Myometrial cell (primary cell): ENCODE results near the gene BPIFB1. TPM values are rescaled to one million over a fixed set of nuclear protein-coding genes. Genes with fewer than 3 reads are reported as not detected.

Experiments used
- total RNA-seq: library from RNA; depleted of rRNA; stranded (reverse); fragments of >200 nt; gene quantifications from 2 replicates; pipeline ENCODE4 v1.2.3, GENCODE V29; 2015

BPIFB1 gene, protein sequence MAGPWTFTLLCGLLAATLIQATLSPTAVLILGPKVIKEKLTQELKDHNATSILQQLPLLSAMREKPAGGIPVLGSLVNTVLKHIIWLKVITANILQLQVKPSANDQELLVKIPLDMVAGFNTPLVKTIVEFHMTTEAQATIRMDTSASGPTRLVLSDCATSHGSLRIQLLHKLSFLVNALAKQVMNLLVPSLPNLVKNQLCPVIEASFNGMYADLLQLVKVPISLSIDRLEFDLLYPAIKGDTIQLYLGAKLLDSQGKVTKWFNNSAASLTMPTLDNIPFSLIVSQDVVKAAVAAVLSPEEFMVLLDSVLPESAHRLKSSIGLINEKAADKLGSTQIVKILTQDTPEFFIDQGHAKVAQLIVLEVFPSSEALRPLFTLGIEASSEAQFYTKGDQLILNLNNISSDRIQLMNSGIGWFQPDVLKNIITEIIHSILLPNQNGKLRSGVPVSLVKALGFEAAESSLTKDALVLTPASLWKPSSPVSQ
- not detected in 2 replicates for total RNA-seq

DNA sequence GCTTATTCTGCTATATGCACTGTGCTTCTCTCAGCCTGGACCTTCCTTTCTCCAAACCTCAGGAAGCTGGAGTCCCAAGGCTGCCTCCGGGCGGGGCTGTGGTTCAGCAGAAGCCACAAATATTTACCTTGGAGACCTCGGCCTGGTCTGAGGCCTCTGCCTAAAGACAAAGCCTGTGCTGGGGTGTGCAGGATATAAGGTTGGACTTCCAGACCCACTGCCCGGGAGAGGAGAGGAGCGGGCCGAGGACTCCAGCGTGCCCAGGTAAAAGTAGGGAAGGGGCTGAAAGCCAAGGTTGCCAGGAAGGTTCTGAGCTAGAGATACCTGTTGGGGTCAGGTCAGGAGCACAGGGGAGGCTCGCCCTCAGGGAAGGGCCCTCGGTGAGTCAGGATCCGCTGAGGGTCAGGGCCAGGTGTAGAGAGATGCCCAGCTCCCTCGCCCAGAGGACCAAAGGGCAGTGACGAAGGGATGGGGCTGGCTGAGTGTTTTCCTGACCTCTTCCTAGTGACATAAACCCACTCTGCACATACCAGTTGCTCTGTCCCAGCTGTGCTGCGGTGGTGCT, at the start of gene BPIFB1:
TSS of gene BPIFB1 (plus strand) at position 224 of the 565 bp plus-strand sequence. CDS start 2,860 bp downstream, outside the sequence.

DNA sequence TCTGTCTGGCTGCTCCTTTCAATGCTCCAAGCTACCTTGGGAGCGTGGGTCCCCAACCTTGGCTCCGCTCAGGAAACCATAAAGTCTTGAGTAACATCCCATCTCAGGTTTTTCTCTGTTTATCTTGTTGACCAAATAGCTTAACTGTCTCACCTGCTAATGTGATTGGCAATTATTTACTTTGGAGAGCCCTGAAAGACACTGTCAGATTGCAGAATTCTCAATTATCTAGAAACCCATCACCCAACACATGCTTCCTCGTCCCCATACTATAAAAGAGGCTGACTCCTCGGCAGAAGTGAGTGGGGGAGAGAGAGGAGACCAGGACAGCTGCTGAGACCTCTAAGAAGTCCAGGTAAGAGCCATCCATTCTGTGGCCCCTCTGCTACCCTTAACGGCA, 47.3 kb upstream of the BPIFB1 start, which contains the start of gene BPIFA1:
TSS of gene BPIFA1 (plus strand) at position 301 of the 400 bp plus-strand sequence. CDS start 1,716 bp downstream, outside the sequence.

Other genes with a start within 250 kb of the BPIFB1 start
- gene BPIFB3, start 229.3 kb upstream of the BPIFB1 start, total RNA-seq, result not detected in 2 replicates
- not detected in 2 replicates for gene BPIFB4, start 203.6 kb upstream of the BPIFB1 start, total RNA-seq
- not detected in 2 replicates for gene BPIFA2, start 115.1 kb upstream of the BPIFB1 start, total RNA-seq
- gene BPIFA3, start 65.9 kb upstream of the BPIFB1 start, total RNA-seq, result not detected in 2 replicates
- not detected in 2 replicates for gene BPIFA1, start 47.2 kb upstream of the BPIFB1 start, total RNA-seq
- gene CDK5RAP1, start 118.3 kb downstream of the BPIFB1 start, total RNA-seq, result 23.9 and 32.0 TPM in 2 replicates
- 8.9 and 9.7 TPM in 2 replicates for gene SNTA1, start 160.5 kb downstream of the BPIFB1 start, total RNA-seq
- gene CBFA2T2, start 206.9 kb downstream of the BPIFB1 start, total RNA-seq, result 2.6 and 3.5 TPM in 2 replicates